SK-N-SH (cell line): ENCODE data around the gene U2AF1L4. TPM values are rescaled to one million over a fixed set of nuclear protein-coding genes. Genes with fewer than 3 reads are reported as not detected.

Source experiments
- CTCF ChIA-PET: fragments of 300-600, 350-600 bp; formaldehyde crosslinking; extraction: SDS; loops from one replicate; lab custom pipeline; 2021; lab: Yijun Ruan, JAX
- POLR2A ChIA-PET: fragments of 350-600 bp; sonication (Branson Sonifier 250); formaldehyde crosslinking; extraction: SDS; loops from one replicate; lab custom pipeline; 2020; ENCODE audit warnings: antibody characterized with exemption, inconsistent platforms; lab: Yijun Ruan, JAX
- DNase-seq: peaks from one replicate; pipeline ENCODE4 v3.0.0; 2012
- H2AFZ ChIP-seq: fragments of 200-600 bp; sonication (generic); 2 replicates; pipeline ENCODE4 v1.8.1; 2016; ENCODE audit warnings: antibody characterized with exemption, mild to moderate bottlenecking, low read depth
- H3F3A ChIP-seq: fragments of 200-600 bp; sonication (generic); replicated peaks from 2 replicates; pipeline ENCODE3; 2016; ENCODE audit warnings: antibody characterized with exemption, mild to moderate bottlenecking; ENCODE audit not compliant: insufficient read depth
- H3K27ac ChIP-seq, 2 experiments: fragments of 200-500 bp in 1 of 2; fragments of 200-600 bp in 1 of 2; sonication (Bioruptor generic) in 1 of 2; sonication (generic), shearing (Covaris generic) in 1 of 2; 2 replicates each; pipeline versions ENCODE4 v1.5.1 to v1.6.1; 2014 to 2016; ENCODE audit warnings: low read depth in 2 of 2, inconsistent platforms in 1 of 2, low read length in 1 of 2, mild to moderate bottlenecking in 1 of 2, mixed read lengths in 1 of 2
- H3K27me3 ChIP-seq: fragments of 200-600 bp; sonication (generic), shearing (Covaris generic); 2 replicates; pipeline ENCODE4 v1.6.1; 2016; ENCODE audit warnings: mixed run types; ENCODE audit not compliant: insufficient read depth
- H3K36me3 ChIP-seq, 2 experiments: fragments of 200-500 bp in 1 of 2; fragments of 200-600 bp in 1 of 2; sonication (Bioruptor generic) in 1 of 2; sonication (generic) in 1 of 2; replicated peaks in 1 of 2; 2 replicates each; pipeline versions ENCODE3 to v1.5.1; 2014 to 2016; ENCODE audit warnings: low read length in 1 of 2, mild to moderate bottlenecking in 1 of 2; ENCODE audit not compliant: insufficient read depth in 2 of 2, control insufficient read depth in 1 of 2
- H3K4me1 ChIP-seq, 2 experiments: fragments of 200-500 bp in 1 of 2; fragments of 200-600 bp in 1 of 2; sonication (Bioruptor generic) in 1 of 2; sonication (generic), shearing (Covaris generic) in 1 of 2; 2 replicates each; pipeline versions ENCODE4 v1.5.1 to v1.6.1; 2014 to 2016; ENCODE audit warnings: low read depth in 1 of 2, low read length in 1 of 2, mixed run types in 1 of 2; ENCODE audit not compliant: insufficient read depth in 2 of 2, control insufficient read depth in 1 of 2
- H3K4me2 ChIP-seq: fragments of 200-600 bp; sonication (generic), shearing (Covaris generic); 2 replicates; pipeline ENCODE4 v1.6.1; 2017; ENCODE audit warnings: mixed run types
- H3K4me3 ChIP-seq, 2 experiments: fragments of 200-500 bp in 1 of 2; fragments of 200-600 bp in 1 of 2; sonication (Bioruptor generic) in 1 of 2; sonication (generic), shearing (Covaris generic) in 1 of 2; 2 replicates each; pipeline versions ENCODE4 v1.5.1 to v1.8.1; 2014 to 2016; ENCODE audit warnings: low read depth in 2 of 2, inconsistent platforms in 1 of 2, low read length in 1 of 2, mild to moderate bottlenecking in 1 of 2, mixed read lengths in 1 of 2, moderate library complexity in 1 of 2
- H3K79me2 ChIP-seq: fragments of 200-600 bp; sonication (generic); 2 replicates; pipeline ENCODE4 v1.8.1; 2017; ENCODE audit warnings: mild to moderate bottlenecking; ENCODE audit not compliant: insufficient read depth
- H3K9ac ChIP-seq: fragments of 200-600 bp; sonication (generic); 2 replicates; pipeline ENCODE4 v1.6.1; 2017; ENCODE audit warnings: mixed run types
- H3K9me2 ChIP-seq: fragments of 200-600 bp; sonication (generic); 2 replicates; pipeline ENCODE4 v1.6.1; 2017; ENCODE audit warnings: mixed run types
- H3K9me3 ChIP-seq: fragments of 200-600 bp; sonication (generic); 2 replicates; pipeline ENCODE4 v1.6.1; 2017; ENCODE audit warnings: mixed run types, mild to moderate bottlenecking, moderate library complexity
- H4K20me1 ChIP-seq: fragments of 200-600 bp; sonication (generic); 2 replicates; pipeline ENCODE4 v1.6.1; 2017; ENCODE audit warnings: mild to moderate bottlenecking, mixed run types; ENCODE audit not compliant: insufficient read depth
- CHD2 ChIP-seq: fragments of 150-350 bp; IDR thresholded peaks from 2 replicates; pipeline ENCODE4 v1.6.1; 2018; ENCODE audit warnings: low read length; ENCODE audit not compliant: partially characterized antibody
- CTCF ChIP-seq: fragments of 200-600 bp; sonication (generic); IDR thresholded peaks from 2 replicates; pipeline ENCODE4 v1.6.1; 2017; ENCODE audit warnings: antibody characterized with exemption, mild to moderate bottlenecking, moderate library complexity
- EZH2phosphoT487 ChIP-seq: fragments of 200-600 bp; sonication (generic); IDR thresholded peaks from 2 replicates; pipeline ENCODE4 v1.6.1; 2017; ENCODE audit warnings: low read depth, mixed run types, mild to moderate bottlenecking, antibody characterized with exemption, moderate library complexity, borderline replicate concordance
- RFX5 ChIP-seq: IDR thresholded peaks from 2 replicates; pipeline ENCODE4 v1.6.1; 2012; ENCODE audit warnings: mild to moderate bottlenecking, improper control_type of control experiment, low read length
- SIN3A ChIP-seq: IDR thresholded peaks from 2 replicates; pipeline ENCODE4 v1.6.1; 2012; ENCODE audit warnings: low read depth, mild to moderate bottlenecking, low read length, moderate library complexity, borderline replicate concordance
- WGBS: methylation state at CpG from one replicate; pipeline ENCODE4 v1.1.6; 2017; ENCODE audit warnings: low lambda C conversion rate; 5-methylcytosine and 5-hydroxymethylcytosine counted together
- polyA plus RNA-seq, 3 experiments: library from polyadenylated mRNA; depleted of rRNA; stranded (reverse); fragments of >200 nt; gene quantifications; 2 replicates each; pipeline ENCODE4 v1.2.3, GENCODE V29; 2012

U2AF1L4 gene
- polyA plus RNA-seq, 1 of the 3 experiments (the other 2 are of a cell fraction), result 25.9 TPM

- no peaks in the 10 kb centered on the region for H3K9me3 ChIP-seq
- DNase-seq, result no peak
- H3K27me3 ChIP-seq, result no peaks in the 10 kb centered on the region
- no peak overlapping the region for H3K4me3 ChIP-seq
- H3K9ac ChIP-seq, result no peak overlapping the region
- TF ChIP-seq EZH2phosphoT487 (no peak), CTCF (peak; percentile 18; the same call in 1 of the 2 replicates), SIN3A (no peak)
- no peaks in the 10 kb centered on the region for H3K9me2 ChIP-seq
- no peak overlapping the region for H3K4me2 ChIP-seq
- CTCF ChIA-PET, result interaction anchor here (0.6 to 1.2 kb wide), 2 partner anchors 11 to 140 kb away, joined by 3 to 4 read pairs; no protein-coding TSS in a partner anchor
- no peaks in the 10 kb centered on the region for H3K79me2 ChIP-seq
- H3K27ac ChIP-seq, result no peak overlapping the region
- H3K4me1 ChIP-seq, result no peaks in the 10 kb centered on the region
- WGBS, result 75% methylated on average over 11 of the region's 20 CpGs
- POLR2A ChIA-PET, result no interaction called here
- H2AFZ ChIP-seq, result no peak overlapping the region
- no peaks in the 10 kb centered on the region for H3K36me3 ChIP-seq
- no peaks in the 10 kb centered on the region for H4K20me1 ChIP-seq
- H3F3A ChIP-seq, result no peaks in the 10 kb centered on the region
Measured at GRCh38 chr19:35790981-35791813, 46.0 kb upstream of the U2AF1L4 start.

- H3F3A ChIP-seq, result no peaks in the 10 kb centered on the region
- WGBS, result 83% methylated on average over 5 of the region's 19 CpGs
- POLR2A ChIA-PET, result no interaction called here
- no peak overlapping the region for H3K4me2 ChIP-seq
- H3K9ac ChIP-seq, result no peak overlapping the region
- no peaks in the 10 kb centered on the region for H3K9me3 ChIP-seq
- no peaks in the 10 kb centered on the region for H3K9me2 ChIP-seq
- no peaks in the 10 kb centered on the region for H3K27me3 ChIP-seq
- H3K79me2 ChIP-seq, result no peaks in the 10 kb centered on the region
- H2AFZ ChIP-seq, result no peak overlapping the region
- CTCF ChIA-PET, result interaction anchor here (0.6 to 1.2 kb wide), 2 partner anchors 10 to 141 kb away, joined by 3 to 4 read pairs; no protein-coding TSS in a partner anchor
- no peak for DNase-seq
- H3K4me3 ChIP-seq, result no peak overlapping the region
- H4K20me1 ChIP-seq, result no peaks in the 10 kb centered on the region
- no peaks in the 10 kb centered on the region for H3K4me1 ChIP-seq
- peaks cover 0 to 3% of the 10 kb centered on the region in 2 experiments for H3K36me3 ChIP-seq
- TF ChIP-seq RFX5 (no peak), CHD2 (no peak)
- TF ChIP-seq, all 33 proteins: peak for 0
- no peak overlapping the region for H3K27ac ChIP-seq
Measured at GRCh38 chr19:35789978-35790944, 45.0 kb upstream of the U2AF1L4 start.
